CD14-positive monocyte (primary cell): ENCODE measurements around the gene MTCH2. TPM values are rescaled to one million over a fixed set of nuclear protein-coding genes. Genes with fewer than 3 reads are reported as not detected.
"Not testable (repeated sequence)": the region's sequence is repeated elsewhere in the genome, so short reads cannot be mapped to it uniquely, and the experiment has no call there.

Experiments
- DNase-seq, 3 donors: peaks; one replicate each; pipeline ENCODE4 v3.0.0-alpha.2; 2011 to 2022
- H2AFZ ChIP-seq: 2 replicates; pipeline ENCODE4 v1.6.0; 2012; ENCODE audit warnings: mild to moderate bottlenecking, low read depth, low read length, inconsistent platforms; ENCODE audit not compliant: insufficient read depth, poor library complexity, severe bottlenecking
- H3K27ac ChIP-seq, 2 donors: 1 replicate in 1 of 2; 2 replicates in 1 of 2; pipeline ENCODE4 v1.5.1; 2012 to 2013; ENCODE audit warnings: low read length in 2 of 2, control low read depth in 1 of 2, inconsistent platforms in 1 of 2, low read depth in 1 of 2, mild to moderate bottlenecking in 1 of 2
- H3K27me3 ChIP-seq, 2 donors: one replicate each; pipeline versions ENCODE4 v1.6.0 to v1.6.1; 2011 to 2013; ENCODE audit warnings: low read length in 2 of 2; ENCODE audit not compliant: control insufficient read depth in 2 of 2, insufficient read depth in 2 of 2
- H3K36me3 ChIP-seq, 2 donors: replicated peaks in 1 of 2; 1 replicate in 1 of 2; 2 replicates in 1 of 2; pipeline versions ENCODE4 v1.5.1 to v1.6.1; 2012 to 2013; ENCODE audit warnings: low read length in 2 of 2, control low read depth in 1 of 2, inconsistent platforms in 1 of 2, mild to moderate bottlenecking in 1 of 2; ENCODE audit not compliant: insufficient read depth in 2 of 2, control insufficient read depth in 1 of 2
- H3K4me1 ChIP-seq, 2 donors: 1 replicate in 1 of 2; 2 replicates in 1 of 2; pipeline versions ENCODE4 v1.5.1 to v1.6.1; 2012 to 2013; ENCODE audit warnings: low read length in 2 of 2, control low read depth in 1 of 2, inconsistent platforms in 1 of 2, mild to moderate bottlenecking in 1 of 2, moderate library complexity in 1 of 2; ENCODE audit not compliant: insufficient read depth in 2 of 2, control insufficient read depth in 1 of 2
- H3K4me2 ChIP-seq: replicated peaks from 2 replicates; pipeline ENCODE3; 2012; ENCODE audit warnings: low read length, moderate library complexity, mild to moderate bottlenecking; ENCODE audit not compliant: poor library complexity, severe bottlenecking; ENCODE audit errors: extremely low read depth
- H3K4me3 ChIP-seq, 3 experiments: fragments of 200-600 bp in 1 of 3; sonication (generic) in 1 of 3; replicated peaks in 1 of 3; 1 replicate in 2 of 3; 2 replicates in 1 of 3; pipeline ENCODE4 v1.5.1; 2011 to 2013; ENCODE audit warnings: low read length in 3 of 3, mild to moderate bottlenecking in 3 of 3, control low read depth in 2 of 3, low read depth in 2 of 3, inconsistent platforms in 1 of 3, moderate library complexity in 1 of 3
- H3K79me2 ChIP-seq: 2 replicates; pipeline ENCODE4 v1.6.0; 2012; ENCODE audit warnings: mild to moderate bottlenecking, control low read depth, inconsistent platforms, low read length, moderate library complexity; ENCODE audit not compliant: insufficient read depth
- H3K9ac ChIP-seq: 2 replicates; pipeline ENCODE4 v1.6.0; 2017; ENCODE audit warnings: low read length, mild to moderate bottlenecking; ENCODE audit not compliant: insufficient read depth, poor library complexity, severe bottlenecking
- H3K9me3 ChIP-seq, 2 donors: replicated peaks in 1 of 2; 1 replicate in 1 of 2; 2 replicates in 1 of 2; pipeline versions ENCODE4 v1.5.1 to v1.6.1; 2012 to 2013; ENCODE audit warnings: low read length in 2 of 2, control low read depth in 1 of 2; ENCODE audit not compliant: control insufficient read depth in 1 of 2, insufficient read depth in 1 of 2
- H4K20me1 ChIP-seq: 2 replicates; pipeline ENCODE4 v1.6.0; 2012; ENCODE audit warnings: mild to moderate bottlenecking, low read length, control low read depth, moderate library complexity; ENCODE audit not compliant: insufficient read depth
- H3K27ac Mint-ChIP-seq, 7 donors: one replicate each; pipeline ENCODE4 v1.8.0; 2020; ENCODE audit warnings: mild to moderate bottlenecking in 7 of 7, mixed read lengths in 7 of 7, moderate library complexity in 6 of 7, inconsistent platforms in 2 of 7
- H3K27me3 Mint-ChIP-seq, 3 donors: one replicate each; pipeline ENCODE4 v1.8.0; 2021 to 2022; ENCODE audit warnings: low read depth in 3 of 3, mild to moderate bottlenecking in 3 of 3, mixed read lengths in 3 of 3, moderate library complexity in 3 of 3, inconsistent platforms in 1 of 3
- H3K36me3 Mint-ChIP-seq, 2 donors: one replicate each; pipeline ENCODE4 v1.8.0; 2020; ENCODE audit warnings: mixed read lengths in 2 of 2, inconsistent platforms in 1 of 2, mild to moderate bottlenecking in 1 of 2
- H3K4me1 Mint-ChIP-seq: one replicate; pipeline ENCODE4 v1.8.0; 2020; ENCODE audit warnings: mild to moderate bottlenecking, mixed read lengths
- H3K4me3 Mint-ChIP-seq, 2 donors: one replicate each; pipeline ENCODE4 v1.8.0; 2020; ENCODE audit warnings: mild to moderate bottlenecking in 2 of 2, mixed read lengths in 2 of 2, moderate library complexity in 1 of 2
- H3K9me3 Mint-ChIP-seq, 7 donors: one replicate each; pipeline ENCODE4 v1.8.0; 2020 to 2022; ENCODE audit warnings: mixed read lengths in 7 of 7, mild to moderate bottlenecking in 6 of 7, moderate library complexity in 6 of 7, inconsistent platforms in 2 of 7
- CTCF ChIP-seq: fragments of 200-600 bp; IDR thresholded peaks from one replicate; pipeline ENCODE4 v1.8.0; 2022; ENCODE audit warnings: antibody characterized with exemption, mild to moderate bottlenecking
- WGBS: methylation state at CpG from one replicate; pipeline ENCODE4 v1.1.5; 2013; ENCODE audit warnings: missing lambda C conversion rate; ENCODE audit not compliant: insufficient coverage; 5-methylcytosine and 5-hydroxymethylcytosine counted together
- intact Hi-C, 2 donors: fragments of 100-400 bp; cut with micrococcal nuclease; formaldehyde crosslinking; loops; one replicate each; pipeline versions ENCODE4 v1.15.0 to v1.15.1; 2023
- polyA plus RNA-seq, 3 donors: library from polyadenylated mRNA; depleted of rRNA in 1 of 3; unstranded in 2 of 3; stranded (reverse) in 1 of 3; fragments of 300-500 nt in 2 of 3; fragments of >200 nt in 1 of 3; fragmentation: Illumina TruSeq in 2 of 3; gene quantifications; 1 replicate in 2 of 3; 2 replicates in 1 of 3; pipeline ENCODE4 v1.2.3, GENCODE V29; 2012 to 2021

MTCH2 gene
- polyA plus RNA-seq, 3 donors = 31.7 to 116 (median 98.0) TPM

- H3K9ac ChIP-seq = no peak overlapping the region
- peaks cover 0 to 3% (median 0%) of the 10 kb centered on the region in 7 donors for H3K9me3 Mint-ChIP-seq
- no peaks in the 10 kb centered on the region for H4K20me1 ChIP-seq
- no peak overlapping the region for H3K27ac Mint-ChIP-seq
- H3K4me2 ChIP-seq = no peak overlapping the region
- no peak overlapping the region for H2AFZ ChIP-seq
- no peaks in the 10 kb centered on the region for H3K27me3 ChIP-seq
- no peak for TF ChIP-seq CTCF
- no peak overlapping the region for H3K4me3 Mint-ChIP-seq
- H3K36me3 ChIP-seq = no peaks in the 10 kb centered on the region
- intact Hi-C loops = no loop called here
- H3K27ac ChIP-seq = no peak overlapping the region
- no peaks in the 10 kb centered on the region for H3K9me3 ChIP-seq
- no peaks in the 10 kb centered on the region for H3K79me2 ChIP-seq
- H3K36me3 Mint-ChIP-seq = no peaks in the 10 kb centered on the region
- H3K4me3 ChIP-seq = no peak overlapping the region
- H3K4me1 Mint-ChIP-seq = peaks cover 7% of the 10 kb centered on the region
- H3K27me3 Mint-ChIP-seq = no peaks in the 10 kb centered on the region
- peaks cover 4 to 6% of the 10 kb centered on the region in 2 donors for H3K4me1 ChIP-seq
- no peak for DNase-seq
- WGBS = no CpG with 5 or more reads among the region's 4 CpGs
These were observed 24.8 kb upstream of the MTCH2 start for GRCh38 chr11:47667135-47667534.

DNA sequence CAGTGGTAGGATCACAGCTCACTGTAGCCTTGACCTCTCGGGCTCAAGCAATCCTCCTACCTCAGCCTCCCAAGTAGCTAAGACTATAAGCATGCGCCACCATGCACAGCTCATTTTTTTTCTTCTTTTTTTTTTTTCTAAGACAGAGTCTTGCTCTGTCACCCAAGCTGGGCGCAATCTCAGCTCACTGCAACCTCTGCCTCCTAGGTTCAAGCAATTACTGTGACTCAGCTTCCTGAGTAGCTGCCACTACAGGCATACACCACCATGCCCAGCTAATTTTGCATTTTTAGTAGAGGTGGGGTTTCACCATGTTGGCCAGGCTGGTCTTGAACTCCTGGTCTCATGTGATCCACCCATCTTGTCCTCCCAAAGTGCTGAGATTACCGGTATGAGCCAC, 22.6 kb upstream of the MTCH2 start:
- H3K4me3 Mint-ChIP-seq, H2AFZ ChIP-seq, H3K36me3 ChIP-seq, intact Hi-C loops, H3K4me3 ChIP-seq, H3K27ac ChIP-seq, H3K9me3 Mint-ChIP-seq, H3K9ac ChIP-seq, H3K27me3 Mint-ChIP-seq, H3K36me3 Mint-ChIP-seq, H3K79me2 ChIP-seq, H3K4me1 ChIP-seq, H3K4me2 ChIP-seq, H4K20me1 ChIP-seq, H3K4me1 Mint-ChIP-seq, H3K27me3 ChIP-seq, H3K9me3 ChIP-seq: not testable (repeated sequence)
- WGBS = 100% methylated on average over 2 of the region's 4 CpGs
- peak overlapping the region in 2 of 7 donors; percentile 57 to 83 for H3K27ac Mint-ChIP-seq
- peak in 1 of 3 donors; percentile 19 for DNase-seq
